Nephron progenitor cell (in vitro differentiated cells): ENCODE data around the gene BANF1.
"Not testable (repeated sequence)": the region's sequence is repeated elsewhere in the genome, so short reads cannot be mapped to it uniquely, and the experiment has no call there.

Source experiments
- DNase-seq: peaks from one replicate; pipeline ENCODE4 v3.0.0; 2021
- H3K27ac Mint-ChIP-seq: 2 replicates; pipeline ENCODE4 v1.8.0; 2021; ENCODE audit warnings: mild to moderate bottlenecking, moderate library complexity, mixed read lengths
- H3K27me3 Mint-ChIP-seq: 2 replicates; pipeline ENCODE4 v1.8.0; 2021; ENCODE audit warnings: mild to moderate bottlenecking, low read depth, mixed read lengths; ENCODE audit not compliant: poor library complexity
- H3K36me3 Mint-ChIP-seq: 2 replicates; pipeline ENCODE4 v1.8.0; 2021; ENCODE audit warnings: low read depth, mixed read lengths
- H3K4me1 Mint-ChIP-seq: 2 replicates; pipeline ENCODE4 v1.8.0; 2021; ENCODE audit warnings: mixed read lengths
- H3K4me3 Mint-ChIP-seq: 2 replicates; pipeline ENCODE4 v1.8.0; 2021; ENCODE audit warnings: mild to moderate bottlenecking, moderate library complexity, mixed read lengths
- H3K9me3 Mint-ChIP-seq: 2 replicates; pipeline ENCODE4 v1.8.0; 2021; ENCODE audit warnings: mild to moderate bottlenecking, moderate library complexity, mixed read lengths
- TF ChIP-seq, protein P1 (sequence below): fragments of 200-600 bp; sonication (generic); IDR thresholded peaks from 2 replicates; pipeline ENCODE4 v1.5.0; 2021; ENCODE audit warnings: antibody characterized with exemption

Gene BANF1

DNA sequence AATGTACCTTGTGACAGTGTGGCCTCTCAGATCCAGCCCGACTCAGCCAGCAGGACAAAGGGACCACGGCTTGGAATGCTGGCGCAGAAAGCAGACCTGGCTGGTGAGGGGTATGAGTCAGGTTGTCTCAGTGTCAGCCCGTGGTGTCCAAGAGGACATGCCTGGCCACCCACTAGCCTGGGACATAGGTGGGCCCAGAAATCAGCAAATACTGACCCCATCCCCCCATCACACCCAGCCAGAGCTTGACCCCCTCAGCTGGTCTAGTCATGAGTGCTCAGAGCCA is 4.5 kb downstream of the BANF1 start:
- no peak overlapping the region for H3K27ac Mint-ChIP-seq
- H3K36me3 Mint-ChIP-seq = peaks cover 11% of the 10 kb centered on the region
- DNase-seq = no peak
- H3K4me3 Mint-ChIP-seq = no peak overlapping the region
- H3K27me3 Mint-ChIP-seq = peaks cover 20% of the 10 kb centered on the region
- TF ChIP-seq, protein P1, sequence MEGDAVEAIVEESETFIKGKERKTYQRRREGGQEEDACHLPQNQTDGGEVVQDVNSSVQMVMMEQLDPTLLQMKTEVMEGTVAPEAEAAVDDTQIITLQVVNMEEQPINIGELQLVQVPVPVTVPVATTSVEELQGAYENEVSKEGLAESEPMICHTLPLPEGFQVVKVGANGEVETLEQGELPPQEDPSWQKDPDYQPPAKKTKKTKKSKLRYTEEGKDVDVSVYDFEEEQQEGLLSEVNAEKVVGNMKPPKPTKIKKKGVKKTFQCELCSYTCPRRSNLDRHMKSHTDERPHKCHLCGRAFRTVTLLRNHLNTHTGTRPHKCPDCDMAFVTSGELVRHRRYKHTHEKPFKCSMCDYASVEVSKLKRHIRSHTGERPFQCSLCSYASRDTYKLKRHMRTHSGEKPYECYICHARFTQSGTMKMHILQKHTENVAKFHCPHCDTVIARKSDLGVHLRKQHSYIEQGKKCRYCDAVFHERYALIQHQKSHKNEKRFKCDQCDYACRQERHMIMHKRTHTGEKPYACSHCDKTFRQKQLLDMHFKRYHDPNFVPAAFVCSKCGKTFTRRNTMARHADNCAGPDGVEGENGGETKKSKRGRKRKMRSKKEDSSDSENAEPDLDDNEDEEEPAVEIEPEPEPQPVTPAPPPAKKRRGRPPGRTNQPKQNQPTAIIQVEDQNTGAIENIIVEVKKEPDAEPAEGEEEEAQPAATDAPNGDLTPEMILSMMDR = no peak
- H3K9me3 Mint-ChIP-seq = no peaks in the 10 kb centered on the region
- peaks cover 31% of the 10 kb centered on the region for H3K4me1 Mint-ChIP-seq

DNA sequence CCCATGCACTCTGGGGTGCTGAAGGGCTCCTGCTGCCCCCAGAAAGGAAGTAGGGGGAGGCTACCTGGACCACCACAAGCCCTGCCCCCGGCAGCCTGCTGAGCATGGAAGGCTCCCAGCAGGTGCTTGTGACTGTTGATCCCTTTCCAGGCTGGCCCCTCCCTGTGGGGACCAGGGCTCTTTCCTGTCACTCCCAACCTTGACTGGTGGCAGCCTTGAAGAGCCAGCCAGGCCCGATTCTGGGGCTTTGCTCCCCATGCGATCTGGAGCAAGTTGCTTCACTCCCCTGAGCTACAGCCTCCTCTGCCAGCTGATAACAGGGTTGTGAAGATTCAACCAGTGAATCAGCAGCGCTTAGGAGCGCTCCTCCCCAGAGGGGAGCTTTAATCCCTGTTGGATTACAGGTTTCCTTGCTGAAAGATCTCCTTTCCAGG is 4.9 kb downstream of the BANF1 start:
- DNase-seq = no peak
- H3K4me3 Mint-ChIP-seq = no peak overlapping the region
- peaks cover 29% of the 10 kb centered on the region for H3K4me1 Mint-ChIP-seq
- peaks cover 11% of the 10 kb centered on the region for H3K36me3 Mint-ChIP-seq
- TF ChIP-seq, protein P1 = no peak
- no peak overlapping the region for H3K27ac Mint-ChIP-seq
- H3K27me3 Mint-ChIP-seq = peaks cover 20% of the 10 kb centered on the region
- H3K9me3 Mint-ChIP-seq = no peaks in the 10 kb centered on the region

GRCh38 chr11:66008095-66008467 is 5.8 kb downstream of the BANF1 start:
- H3K4me1 Mint-ChIP-seq = peaks cover 24% of the 10 kb centered on the region
- DNase-seq = no peak
- no peak overlapping the region for H3K27ac Mint-ChIP-seq
- H3K4me3 Mint-ChIP-seq = no peak overlapping the region
- no peaks in the 10 kb centered on the region for H3K9me3 Mint-ChIP-seq
- peaks cover 25% of the 10 kb centered on the region for H3K27me3 Mint-ChIP-seq
- peaks cover 11% of the 10 kb centered on the region for H3K36me3 Mint-ChIP-seq
- TF ChIP-seq, protein P1 = no peak

- TF ChIP-seq, protein P1 = no peak
- no peak overlapping the region for H3K27ac Mint-ChIP-seq
- DNase-seq = peak; percentile 32
- peaks cover 30% of the 10 kb centered on the region for H3K27me3 Mint-ChIP-seq
- peaks cover 19% of the 10 kb centered on the region for H3K4me1 Mint-ChIP-seq
- H3K36me3 Mint-ChIP-seq = peaks cover 11% of the 10 kb centered on the region
- no peak overlapping the region for H3K4me3 Mint-ChIP-seq
- H3K9me3 Mint-ChIP-seq = no peaks in the 10 kb centered on the region
Observed at GRCh38 chr11:66008468-66009101, 6.3 kb downstream of the BANF1 start.

DNA sequence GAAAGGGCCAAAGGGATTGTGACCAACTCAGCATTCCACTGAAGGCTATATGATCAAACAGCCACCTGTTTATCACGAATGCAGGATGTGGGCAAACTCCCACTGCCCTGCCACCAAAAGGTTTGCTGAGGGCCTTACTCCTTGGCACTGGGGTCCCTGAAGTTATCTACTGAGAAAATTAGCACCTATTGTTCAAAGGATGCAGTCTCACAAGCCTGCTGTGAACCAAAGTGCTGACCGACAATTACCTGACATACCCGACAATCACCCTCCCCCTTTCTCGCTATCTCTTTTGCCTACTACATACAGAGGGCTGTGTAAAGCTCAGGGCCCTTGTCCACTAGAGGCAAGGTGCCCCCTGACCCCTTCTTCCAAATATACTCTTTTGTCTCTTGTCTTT is 7.7 kb downstream of the BANF1 start:
- not testable (repeated sequence) for H3K9me3 Mint-ChIP-seq, H3K4me3 Mint-ChIP-seq, H3K27ac Mint-ChIP-seq, DNase-seq, H3K36me3 Mint-ChIP-seq
- Mint-ChIP-seq H3K27me3 (peaks cover 35% of the 10 kb centered on the region), H3K4me1 (peaks cover 18% of the 10 kb centered on the region)

GRCh38 chr11:66011239-66011784 is 9.0 kb downstream of the BANF1 start:
- no peaks in the 10 kb centered on the region for H3K9me3 Mint-ChIP-seq
- H3K4me1 Mint-ChIP-seq = peaks cover 18% of the 10 kb centered on the region
- H3K36me3 Mint-ChIP-seq = no peaks in the 10 kb centered on the region
- H3K4me3 Mint-ChIP-seq = no peak overlapping the region
- TF ChIP-seq, protein P1 = no peak
- no peak for DNase-seq
- H3K27me3 Mint-ChIP-seq = peaks cover 35% of the 10 kb centered on the region
- H3K27ac Mint-ChIP-seq = no peak overlapping the region
